Progenitor cell of endocrine pancreas (in vitro differentiated cells): Measurements from ENCODE around the gene MINDY3. TPM values are rescaled to one million over a fixed set of nuclear protein-coding genes. Genes with fewer than 3 reads are reported as not detected.

ENCODE experiments used
- DNase-seq: peaks from one replicate; pipeline ENCODE4 v3.0.0; 2021; ENCODE audit warnings: low spot score; ENCODE audit not compliant: unreplicated experiment
- H3K27ac Mint-ChIP-seq: 2 replicates; pipeline ENCODE4 v1.8.0; 2021; ENCODE audit warnings: mild to moderate bottlenecking, moderate library complexity, mixed read lengths
- H3K27me3 Mint-ChIP-seq: 2 replicates; pipeline ENCODE4 v1.8.0; 2021; ENCODE audit warnings: mixed read lengths
- H3K36me3 Mint-ChIP-seq: 2 replicates; pipeline ENCODE4 v1.8.0; 2022; ENCODE audit warnings: mixed read lengths; ENCODE audit not compliant: insufficient read depth
- H3K4me1 Mint-ChIP-seq: 2 replicates; pipeline ENCODE4 v1.8.0; 2021; ENCODE audit warnings: low read depth, mixed read lengths
- H3K4me3 Mint-ChIP-seq: 2 replicates; pipeline ENCODE4 v1.8.0; 2021; ENCODE audit warnings: low read depth, mild to moderate bottlenecking, moderate library complexity, mixed read lengths
- H3K9me3 Mint-ChIP-seq: 2 replicates; pipeline ENCODE4 v1.8.0; 2021; ENCODE audit warnings: low read depth, mixed read lengths
- total RNA-seq: library from RNA; stranded (reverse); gene quantifications from 2 replicates; pipeline ENCODE4 v1.2.1, GENCODE V29; 2021
- TF ChIP-seq, protein P1 (sequence below): fragments of 200-600 bp; sonication (generic); IDR thresholded peaks from one replicate; pipeline ENCODE4 v1.5.0; 2021; ENCODE audit warnings: antibody characterized with exemption, mild to moderate bottlenecking; ENCODE audit not compliant: unreplicated experiment

Gene MINDY3
- total RNA-seq, 1 donor from 2014 or later, result 26.2 TPM

DNA sequence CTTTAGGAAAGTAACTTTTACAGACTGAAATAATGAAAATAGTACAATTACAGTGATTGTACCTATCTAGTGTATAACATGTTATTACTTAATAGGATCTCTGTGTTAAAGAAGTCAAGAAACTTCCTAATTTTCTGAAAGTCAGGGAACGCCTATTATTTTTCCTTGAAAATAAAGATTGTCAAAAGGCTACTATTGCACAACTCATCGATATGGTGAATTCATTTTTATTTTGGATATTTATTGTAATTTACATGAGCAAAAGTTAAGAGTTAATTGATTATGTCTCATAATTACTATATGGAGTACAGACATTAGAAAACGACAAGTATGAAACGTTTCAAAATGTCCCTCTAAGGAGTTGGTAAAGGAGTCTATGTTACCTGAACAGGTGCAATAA lies 12.8 kb downstream of the MINDY3 start:
- Mint-ChIP-seq H3K27me3 (no peaks in the 10 kb centered on the region), H3K4me3 (no peak overlapping the region), H3K9me3 (peaks cover 21% of the 10 kb centered on the region), H3K27ac (no peak overlapping the region), H3K36me3 (peaks cover 25% of the 10 kb centered on the region), H3K4me1 (no peaks in the 10 kb centered on the region)
- DNase-seq, result no peak
- TF ChIP-seq, protein P1, sequence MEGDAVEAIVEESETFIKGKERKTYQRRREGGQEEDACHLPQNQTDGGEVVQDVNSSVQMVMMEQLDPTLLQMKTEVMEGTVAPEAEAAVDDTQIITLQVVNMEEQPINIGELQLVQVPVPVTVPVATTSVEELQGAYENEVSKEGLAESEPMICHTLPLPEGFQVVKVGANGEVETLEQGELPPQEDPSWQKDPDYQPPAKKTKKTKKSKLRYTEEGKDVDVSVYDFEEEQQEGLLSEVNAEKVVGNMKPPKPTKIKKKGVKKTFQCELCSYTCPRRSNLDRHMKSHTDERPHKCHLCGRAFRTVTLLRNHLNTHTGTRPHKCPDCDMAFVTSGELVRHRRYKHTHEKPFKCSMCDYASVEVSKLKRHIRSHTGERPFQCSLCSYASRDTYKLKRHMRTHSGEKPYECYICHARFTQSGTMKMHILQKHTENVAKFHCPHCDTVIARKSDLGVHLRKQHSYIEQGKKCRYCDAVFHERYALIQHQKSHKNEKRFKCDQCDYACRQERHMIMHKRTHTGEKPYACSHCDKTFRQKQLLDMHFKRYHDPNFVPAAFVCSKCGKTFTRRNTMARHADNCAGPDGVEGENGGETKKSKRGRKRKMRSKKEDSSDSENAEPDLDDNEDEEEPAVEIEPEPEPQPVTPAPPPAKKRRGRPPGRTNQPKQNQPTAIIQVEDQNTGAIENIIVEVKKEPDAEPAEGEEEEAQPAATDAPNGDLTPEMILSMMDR, result no peak

DNA sequence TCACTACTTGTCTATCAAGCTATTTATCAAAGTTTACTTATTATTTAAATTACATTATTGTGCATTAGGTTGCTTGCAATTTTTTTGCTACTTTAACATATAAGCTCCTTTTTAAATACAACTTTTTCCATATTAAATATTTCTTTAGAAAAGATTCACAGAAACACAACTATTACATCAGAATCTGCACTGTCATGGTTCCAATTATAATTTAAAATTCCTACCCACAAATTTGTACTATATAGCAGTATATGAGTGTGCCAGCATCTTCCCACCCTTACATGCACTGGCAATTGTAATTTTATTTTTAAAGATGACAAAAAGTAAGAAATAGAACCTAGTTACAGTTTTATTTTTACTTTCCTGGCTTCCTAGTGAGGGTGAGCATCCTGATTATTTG lies 15.8 kb downstream of the MINDY3 start:
- TF ChIP-seq, protein P1, result no peak
- H3K27ac Mint-ChIP-seq, result no peak overlapping the region
- H3K27me3 Mint-ChIP-seq, result no peaks in the 10 kb centered on the region
- H3K9me3 Mint-ChIP-seq, result no peaks in the 10 kb centered on the region
- no peaks in the 10 kb centered on the region for H3K4me1 Mint-ChIP-seq
- H3K36me3 Mint-ChIP-seq, result peaks cover 6% of the 10 kb centered on the region
- no peak overlapping the region for H3K4me3 Mint-ChIP-seq
- no peak for DNase-seq

DNA sequence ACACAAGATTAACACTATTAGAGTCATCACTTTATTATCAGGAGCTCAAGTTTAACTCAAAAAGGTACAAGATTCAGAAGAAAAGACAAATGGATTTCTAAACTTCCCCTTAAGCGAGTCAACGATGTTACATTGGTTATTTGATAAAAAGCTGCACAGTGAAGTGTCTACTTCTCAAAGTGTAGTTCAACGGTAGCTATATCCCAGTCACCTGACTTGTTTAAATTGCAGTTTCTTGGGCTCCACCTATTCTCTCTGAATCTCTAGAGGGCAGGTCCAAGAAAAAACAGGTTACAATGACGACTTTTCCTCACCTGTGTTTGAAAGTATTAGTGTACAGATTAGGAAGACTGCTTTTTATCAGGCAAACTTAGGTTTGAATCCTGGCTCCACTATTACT lies 16.6 kb downstream of the MINDY3 start:
- no peaks in the 10 kb centered on the region for H3K27me3 Mint-ChIP-seq
- TF ChIP-seq, protein P1, result no peak
- DNase-seq, result no peak
- H3K4me1 Mint-ChIP-seq, result no peaks in the 10 kb centered on the region
- H3K36me3 Mint-ChIP-seq, result peaks cover 6% of the 10 kb centered on the region
- no peaks in the 10 kb centered on the region for H3K9me3 Mint-ChIP-seq
- no peak overlapping the region for H3K27ac Mint-ChIP-seq
- no peak overlapping the region for H3K4me3 Mint-ChIP-seq

DNA sequence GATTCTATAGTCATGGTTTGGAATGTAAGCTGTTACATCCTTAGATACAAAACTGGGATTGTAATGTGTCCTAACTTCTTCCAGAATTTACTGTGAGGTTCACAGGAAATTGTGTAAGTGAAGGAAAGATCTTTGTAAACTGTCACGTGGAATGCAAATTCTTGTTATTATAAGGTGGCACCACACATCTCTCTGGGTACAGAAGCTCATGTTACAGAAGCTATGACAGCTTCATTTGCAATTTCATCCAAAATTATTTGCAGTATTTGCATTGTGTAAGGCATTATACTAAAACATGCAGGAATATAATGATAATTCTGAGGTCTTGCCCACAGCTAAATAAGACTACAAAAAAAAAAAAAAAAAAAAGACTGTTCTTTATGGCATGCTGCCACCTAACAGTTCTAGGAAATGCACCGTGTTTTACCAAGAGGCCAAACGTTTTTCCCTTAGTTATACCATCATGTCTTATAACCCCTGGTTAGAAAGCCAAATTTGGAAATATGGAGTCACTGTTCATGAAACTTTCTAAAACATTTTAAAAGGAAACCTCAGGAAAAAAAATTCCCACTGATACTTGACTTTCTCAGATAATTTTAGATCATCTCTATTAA lies 17.6 kb downstream of the MINDY3 start:
- no peak overlapping the region for H3K4me3 Mint-ChIP-seq
- TF ChIP-seq, protein P1, result no peak
- no peaks in the 10 kb centered on the region for H3K9me3 Mint-ChIP-seq
- no peak overlapping the region for H3K27ac Mint-ChIP-seq
- H3K27me3 Mint-ChIP-seq, result no peaks in the 10 kb centered on the region
- peaks cover 4% of the 10 kb centered on the region for H3K36me3 Mint-ChIP-seq
- H3K4me1 Mint-ChIP-seq, result no peaks in the 10 kb centered on the region
- DNase-seq, result no peak

DNA sequence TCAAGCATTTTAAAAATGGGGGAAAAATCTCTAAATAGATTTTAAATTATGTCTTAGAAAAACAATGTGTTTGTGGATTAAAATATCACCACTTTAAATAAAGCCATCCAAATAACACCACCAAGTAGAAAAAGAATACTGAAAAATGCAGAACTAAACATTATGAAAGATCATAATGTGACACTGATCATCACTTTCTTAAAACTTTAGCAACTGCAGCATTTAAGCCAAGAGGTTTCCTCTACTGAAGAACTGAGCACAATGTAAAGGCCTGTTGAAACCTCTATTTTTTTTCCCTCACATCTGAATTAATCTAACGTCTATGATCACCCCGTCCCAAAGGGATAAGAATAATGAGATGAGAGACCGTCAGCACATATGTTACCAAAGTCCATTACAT lies 18.6 kb downstream of the MINDY3 start:
- Mint-ChIP-seq H3K4me1 (no peaks in the 10 kb centered on the region), H3K4me3 (no peak overlapping the region), H3K27ac (no peak overlapping the region), H3K9me3 (no peaks in the 10 kb centered on the region), H3K36me3 (peaks cover 2% of the 10 kb centered on the region), H3K27me3 (no peaks in the 10 kb centered on the region)
- TF ChIP-seq, protein P1, result no peak
- no peak for DNase-seq
